OCI-M1 (cell line): ENCODE data around the gene CFAP61.
A peak's percentile ranks its signal among the peaks of the same experiment; 100 is the strongest.

Source experiments
- DNase-seq: peaks from one replicate; lab custom pipeline; 2025; lab: John Stamatoyannopoulos, UW

Gene CFAP61

GRCh38 chr20:20366551-20366875 is 314.2 kb downstream of the CFAP61 start:
- no peak for DNase-seq

- no peak for DNase-seq
These were observed 314.7 kb downstream of the CFAP61 start for GRCh38 chr20:20366876-20367574.

DNA sequence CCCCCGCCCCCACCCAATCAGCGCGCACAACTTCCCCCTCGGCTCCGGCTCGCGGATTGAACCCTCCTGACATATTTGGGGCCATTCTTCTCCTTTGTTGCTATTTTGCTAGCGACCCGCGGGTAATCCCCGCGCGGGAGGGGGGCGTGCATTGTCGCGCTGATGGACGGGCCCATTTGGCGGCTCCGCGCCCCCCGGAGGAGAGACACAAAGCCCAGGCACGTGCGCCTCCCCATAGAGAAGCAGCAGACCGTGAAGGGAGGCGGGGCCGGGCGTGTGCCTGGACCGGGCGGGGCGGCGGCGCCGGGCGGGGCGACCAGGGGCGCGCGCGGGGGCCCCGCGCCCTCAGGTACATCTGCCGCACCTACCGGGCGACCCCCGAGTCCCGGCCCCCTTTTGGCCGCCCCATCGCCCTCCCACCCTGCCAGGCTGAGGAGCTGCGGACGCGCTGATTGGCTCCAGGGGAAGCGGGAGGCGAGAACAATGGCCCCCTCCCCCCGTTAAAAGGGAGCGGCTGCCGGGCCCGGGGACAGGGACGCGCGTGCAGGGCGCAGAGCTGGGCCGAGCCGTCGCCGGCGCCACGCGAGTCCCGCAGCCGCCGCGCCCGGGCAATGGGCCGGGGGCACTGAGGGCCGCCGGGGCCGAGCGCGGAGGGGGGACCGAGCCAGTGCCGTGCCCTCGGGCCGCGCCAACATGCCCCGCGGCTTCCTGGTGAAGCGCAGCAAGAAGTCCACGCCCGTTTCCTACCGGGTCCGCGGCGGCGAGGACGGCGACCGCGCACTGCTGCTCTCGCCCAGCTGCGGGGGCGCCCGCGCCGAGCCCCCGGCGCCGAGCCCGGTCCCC is 315.5 kb downstream of the CFAP61 start, which contains the start of gene INSM1:
Gene INSM1 (plus strand): TSS at position 530 of the 843 bp plus-strand sequence. CDS start 164 bp downstream, at position 694.
- no peak for DNase-seq

- no peak for DNase-seq
These were observed 316.3 kb downstream of the CFAP61 start for GRCh38 chr20:20368418-20369249.

- DNase-seq, result no peak
These were observed 317.1 kb downstream of the CFAP61 start for GRCh38 chr20:20369250-20370093.

DNA sequence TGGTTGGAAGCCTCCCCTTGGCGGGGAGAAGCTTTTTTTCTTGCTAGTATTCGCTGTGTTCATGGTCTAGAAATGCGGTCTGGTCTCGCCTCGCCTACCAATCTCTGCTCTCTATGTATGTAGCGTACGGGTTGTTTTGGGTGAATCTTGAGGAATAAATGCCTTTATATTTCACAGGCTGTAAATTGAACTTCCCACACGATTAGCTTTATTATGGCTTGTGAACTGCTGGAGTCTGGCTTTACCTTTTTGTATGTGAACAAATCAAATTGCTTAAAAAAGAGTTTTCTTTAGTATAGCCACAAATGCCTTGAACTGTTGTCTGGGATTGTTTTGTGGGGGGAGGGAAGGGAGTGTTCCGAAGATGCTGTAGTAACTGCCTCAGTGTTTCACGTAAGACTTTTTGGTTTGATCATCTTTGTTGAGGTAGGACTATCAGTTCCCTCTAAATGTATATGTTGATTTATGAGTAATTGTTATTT is 317.8 kb downstream of the CFAP61 start:
- no peak for DNase-seq

GRCh38 chr20:20371083-20371482 is 318.8 kb downstream of the CFAP61 start:
- no peak for DNase-seq

- no peak for DNase-seq
These were observed 319.3 kb downstream of the CFAP61 start for GRCh38 chr20:20371681-20372080.

GRCh38 chr20:20373091-20373571 is 320.8 kb downstream of the CFAP61 start:
- DNase-seq, result no peak

- no peak for DNase-seq
These were observed 323.5 kb downstream of the CFAP61 start for GRCh38 chr20:20375862-20376261.

GRCh38 chr20:20386192-20386591 is 333.9 kb downstream of the CFAP61 start:
- no peak for DNase-seq

GRCh38 chr20:20390393-20390792 is 338.1 kb downstream of the CFAP61 start:
- DNase-seq, result no peak

GRCh38 chr20:20391115-20391514 is 338.8 kb downstream of the CFAP61 start:
- no peak for DNase-seq

DNA sequence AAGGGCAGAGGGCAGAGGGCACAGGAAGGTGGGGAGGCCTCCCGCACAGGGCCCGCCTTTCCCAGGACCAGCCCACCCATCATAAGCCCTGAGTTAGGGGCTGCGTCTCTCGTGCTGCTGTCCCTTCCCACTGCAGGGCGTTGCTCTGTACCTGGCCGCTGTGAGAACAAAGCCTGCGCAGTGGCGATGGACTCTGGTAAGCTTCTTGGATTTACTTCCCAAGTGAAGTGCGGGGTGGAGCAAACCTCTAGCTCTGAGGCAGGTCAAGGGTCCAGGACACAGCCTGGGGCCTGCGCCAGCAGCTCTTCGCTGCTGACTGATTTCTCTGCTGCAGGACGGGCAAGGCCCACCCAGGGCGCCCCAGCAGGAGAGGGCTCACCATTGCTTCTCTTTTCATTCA is 339.4 kb downstream of the CFAP61 start:
- no peak for DNase-seq

GRCh38 chr20:20393207-20394120 is 341.1 kb downstream of the CFAP61 start:
- peak; percentile 69 for DNase-seq

- no peak for DNase-seq
These were observed 342.8 kb downstream of the CFAP61 start for GRCh38 chr20:20395087-20395486.

GRCh38 chr20:20395903-20396568 is 343.7 kb downstream of the CFAP61 start:
- no peak for DNase-seq

DNA sequence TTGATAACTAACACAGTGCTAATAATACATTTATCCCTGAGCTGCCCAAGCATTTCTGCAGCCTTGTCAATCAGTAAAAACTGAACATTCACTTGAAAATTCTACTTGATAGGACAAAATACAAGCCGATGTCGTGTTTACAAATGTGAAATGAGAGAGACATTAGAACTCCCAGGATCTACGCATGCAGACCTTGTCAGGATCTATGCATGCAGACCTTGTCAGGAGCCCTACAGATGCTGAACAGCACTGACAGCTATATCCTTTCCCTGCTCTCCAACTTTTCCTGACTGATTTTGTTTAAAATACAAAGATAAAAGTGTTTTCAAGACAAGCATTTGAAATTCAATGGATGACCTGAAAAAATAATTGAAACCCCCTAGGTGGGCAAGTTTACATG is 344.5 kb downstream of the CFAP61 start:
- DNase-seq, result no peak

DNA sequence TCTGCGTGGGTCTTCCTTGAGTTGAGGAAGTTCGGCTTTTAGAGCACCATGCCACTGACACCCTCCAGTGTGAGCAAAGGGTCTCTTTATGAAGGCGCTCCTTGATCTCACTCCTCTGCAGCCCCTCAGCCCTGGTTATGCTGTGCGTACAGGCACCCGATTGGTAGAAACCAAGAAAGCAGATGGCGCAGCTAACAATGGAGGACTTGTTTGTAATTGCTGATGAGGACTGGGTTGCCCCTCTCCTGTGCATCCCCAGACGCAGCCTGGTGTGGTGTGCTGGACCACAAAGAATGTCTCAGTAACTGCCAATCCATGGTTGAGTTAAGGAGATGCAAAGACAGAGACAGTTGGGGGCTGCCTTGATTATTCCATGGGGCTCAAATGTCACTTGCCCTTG is 345.8 kb downstream of the CFAP61 start:
- DNase-seq, result no peak
